ENCODE results near the gene PMPCA.

Gene PMPCA

GRCh38 chr9:136473354-136473721 lies 62.9 kb downstream of the PMPCA start:
- no peak overlapping the region for H3K4me3 ChIP-seq (ENCODE audit: low read depth, low read length)
- no peak for DNase-seq (ENCODE audit: low read depth)
- TF ChIP-seq CTCF (IDR thresholded peaks at IDR 0.05; ENCODE audit: insufficient read depth, low read depth, low read length, missing control alignments): no peak
